B cell (primary cell): Measurements from ENCODE around the gene VCX2. TPM values are rescaled to one million over a fixed set of nuclear protein-coding genes. Genes with fewer than 3 reads are reported as not detected.
"Not testable (repeated sequence)": the region's sequence is repeated elsewhere in the genome, so short reads cannot be mapped to it uniquely, and the experiment has no call there.

Source experiments
- ATAC-seq: fragments of 200-7000 bp; cut with Tn5 transposase; one replicate; pipeline ENCODE4 v1.10.0; 2021; ENCODE audit warnings: low read depth, mild to moderate bottlenecking, moderate number of reproducible peaks, moderate library complexity
- CTCF ChIA-PET: fragments of 350-600 bp; sonication (Branson Sonifier 250); formaldehyde crosslinking; loops from one replicate; lab custom pipeline; 2021; ENCODE audit warnings: antibody characterized with exemption, inconsistent platforms; lab: Charles Lee
- POLR2A ChIA-PET: fragments of 350-600 bp; sonication (Branson Sonifier 250); formaldehyde crosslinking; loops from one replicate; lab custom pipeline; 2021; ENCODE audit warnings: antibody characterized with exemption; lab: Charles Lee
- DNase-seq: peaks from one replicate; pipeline ENCODE4 v3.0.0; 2013
- H2AFZ ChIP-seq: 2 replicates; pipeline ENCODE4 v1.6.1; 2012; ENCODE audit warnings: mild to moderate bottlenecking, low read depth, low read length; ENCODE audit not compliant: insufficient read depth, poor library complexity, severe bottlenecking
- H3K27ac ChIP-seq, 2 donors: 1 replicate in 1 of 2; 2 replicates in 1 of 2; pipeline ENCODE4 v1.5.1; 2012 to 2013; ENCODE audit warnings: low read length in 2 of 2, mild to moderate bottlenecking in 2 of 2, moderate library complexity in 1 of 2
- H3K27me3 ChIP-seq, 4 experiments: fragments of 200-600 bp in 1 of 4; sonication (generic) in 1 of 4; replicated peaks in 1 of 4; 1 replicate in 2 of 4; 2 replicates in 2 of 4; pipeline versions ENCODE4 v1.6.1 to v1.7.0; 2013 to 2016; ENCODE audit warnings: low read length in 3 of 4, mild to moderate bottlenecking in 2 of 4, mixed read lengths in 1 of 4, moderate library complexity in 1 of 4; ENCODE audit not compliant: insufficient read depth in 4 of 4, control insufficient read depth in 3 of 4; ENCODE audit errors: control extremely low read depth in 1 of 4
- H3K36me3 ChIP-seq, 2 experiments: replicated peaks in 1 of 2; 1 replicate in 1 of 2; 2 replicates in 1 of 2; pipeline versions ENCODE4 v1.6.1 to v1.7.1; 2013; ENCODE audit warnings: low read length in 1 of 2; ENCODE audit not compliant: insufficient read depth in 2 of 2, control insufficient read depth in 1 of 2; ENCODE audit errors: control extremely low read depth in 1 of 2, extremely low read depth in 1 of 2
- H3K4me1 ChIP-seq, 2 donors: fragments of 200-600 bp in 1 of 2; sonication (generic) in 1 of 2; 1 replicate in 1 of 2; 2 replicates in 1 of 2; pipeline versions ENCODE4 v1.5.1 to v1.6.1; 2013 to 2017; ENCODE audit warnings: low read length in 2 of 2; ENCODE audit not compliant: control insufficient read depth in 2 of 2, insufficient read depth in 2 of 2
- H3K4me2 ChIP-seq: replicated peaks from 2 replicates; pipeline ENCODE3; 2012; ENCODE audit warnings: mild to moderate bottlenecking, low read depth, low read length; ENCODE audit not compliant: poor library complexity, severe bottlenecking
- H3K4me3 ChIP-seq, 5 experiments: fragments of 200-600 bp in 1 of 5; sonication (generic) in 1 of 5; 1 replicate in 3 of 5; 2 replicates in 2 of 5; pipeline versions ENCODE4 v1.5.1 to v1.7.0; 2011 to 2016; ENCODE audit warnings: low read length in 4 of 5, mild to moderate bottlenecking in 4 of 5, low read depth in 2 of 5, control low read depth in 1 of 5, moderate library complexity in 1 of 5; ENCODE audit not compliant: insufficient read depth in 1 of 5; ENCODE audit errors: control extremely low read depth in 1 of 5, extremely low read depth in 1 of 5
- H3K79me2 ChIP-seq: fragments of 200-600 bp; sonication (generic); one replicate; pipeline ENCODE4 v1.6.0; 2016; ENCODE audit warnings: low read length; ENCODE audit not compliant: control insufficient read depth, insufficient read depth
- H3K9ac ChIP-seq: fragments of 200-600 bp; sonication (generic); 2 replicates; pipeline ENCODE4 v1.6.1; 2017; ENCODE audit warnings: mild to moderate bottlenecking, low read length, moderate library complexity
- H3K9me3 ChIP-seq, 3 donors: one replicate each; pipeline versions ENCODE4 v1.6.1 to v1.7.1; 2013; ENCODE audit warnings: low read length in 2 of 3; ENCODE audit not compliant: control insufficient read depth in 2 of 3, insufficient read depth in 1 of 3; ENCODE audit errors: control extremely low read depth in 1 of 3
- H4K20me1 ChIP-seq: 2 replicates; pipeline ENCODE4 v1.6.0; 2012; ENCODE audit warnings: mild to moderate bottlenecking, low read length; ENCODE audit not compliant: insufficient read depth, control insufficient read depth, poor library complexity, severe bottlenecking
- H3K27ac Mint-ChIP-seq: one replicate; pipeline ENCODE4 v1.8.0; 2021; ENCODE audit warnings: mixed read lengths
- H3K27me3 Mint-ChIP-seq: one replicate; pipeline ENCODE4 v1.8.0; 2021; ENCODE audit warnings: mixed read lengths
- H3K4me1 Mint-ChIP-seq: one replicate; pipeline ENCODE4 v1.8.0; 2021; ENCODE audit warnings: mixed read lengths
- H3K4me3 Mint-ChIP-seq: one replicate; pipeline ENCODE4 v1.8.0; 2021; ENCODE audit warnings: mixed read lengths
- H3K9me3 Mint-ChIP-seq: one replicate; pipeline ENCODE4 v1.8.0; 2022; ENCODE audit warnings: mixed read lengths; ENCODE audit not compliant: insufficient read depth
- EZH2 ChIP-seq: IDR thresholded peaks from 2 replicates; pipeline ENCODE4 v1.6.1; 2012; ENCODE audit warnings: borderline replicate concordance, low read depth, mild to moderate bottlenecking, moderate library complexity, low read length; ENCODE audit not compliant: insufficient read depth, poor library complexity, severe bottlenecking
- WGBS: methylation state at CpG from one replicate; pipeline ENCODE4 v1.1.5; 2013; ENCODE audit warnings: missing lambda C conversion rate; ENCODE audit not compliant: insufficient coverage; 5-methylcytosine and 5-hydroxymethylcytosine counted together
- intact Hi-C: fragments of 100-400 bp; cut with micrococcal nuclease; formaldehyde crosslinking; loops from one replicate; pipeline ENCODE4 v1.10.0; 2022
- polyA plus RNA-seq: library from polyadenylated mRNA; depleted of rRNA; stranded (reverse); fragments of >200 nt; gene quantifications from 2 replicates; pipeline ENCODE4 v1.2.3, GENCODE V29; 2012
- total RNA-seq, 2 donors: library from RNA; stranded (reverse); fragments of 120-200 nt in 1 of 2; gene quantifications; 1 replicate in 1 of 2; 2 replicates in 1 of 2; pipeline versions ENCODE4 v1.2.3 to v1.2.4, GENCODE V29; 2013 to 2022
- TF ChIP-seq, protein P1 (sequence below): fragments of 200-600 bp; IDR thresholded peaks from one replicate; pipeline ENCODE4 v1.8.0; 2022; ENCODE audit warnings: antibody characterized with exemption, mild to moderate bottlenecking

Gene VCX2
- total and polyA plus RNA-seq, 2 donors (not counting 1 experiment from before 2014, with no cell fraction given) = not detected

DNA sequence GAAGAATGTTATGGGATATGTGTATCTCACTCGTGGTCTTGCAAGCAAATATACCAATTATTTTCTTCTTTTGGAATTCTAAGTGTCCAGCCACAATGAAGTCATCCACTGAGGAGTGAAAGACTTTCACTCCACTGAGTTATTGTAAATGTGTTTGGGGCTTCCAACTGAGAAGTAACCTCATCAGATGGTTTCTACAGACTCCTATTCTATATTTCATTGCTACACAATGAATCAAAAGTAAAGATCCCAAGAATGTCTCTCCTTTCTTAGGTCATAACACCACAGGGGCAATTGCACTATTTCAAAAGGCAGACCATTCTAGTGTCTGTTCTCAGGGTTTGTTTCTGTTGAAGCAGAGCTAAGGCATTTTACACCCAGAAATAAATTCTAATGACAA is 12.3 kb upstream of the VCX2 start:
- Histone ChIP-seq H4K20me1 (no peaks in the 10 kb centered on the region), H2AFZ (no peak overlapping the region), H3K9me3 (no peaks in the 10 kb centered on the region), H3K36me3 (no peaks in the 10 kb centered on the region), H3K27ac (no peak overlapping the region), H3K4me1 (no peaks in the 10 kb centered on the region), H3K9ac (no peak overlapping the region), H3K79me2 (no peaks in the 10 kb centered on the region), H3K27me3 (no peaks in the 10 kb centered on the region), H3K4me2 (no peak overlapping the region), H3K4me3 (no peak overlapping the region)
- ATAC-seq (no peak), DNase-seq (no peak)
- Mint-ChIP-seq H3K27me3 (no peaks in the 10 kb centered on the region), H3K4me1 (no peaks in the 10 kb centered on the region), H3K9me3 (no peaks in the 10 kb centered on the region), H3K4me3 (no peak overlapping the region), H3K27ac (no peak overlapping the region)
- intact Hi-C loops = no loop called here
- TF ChIP-seq, protein P1, sequence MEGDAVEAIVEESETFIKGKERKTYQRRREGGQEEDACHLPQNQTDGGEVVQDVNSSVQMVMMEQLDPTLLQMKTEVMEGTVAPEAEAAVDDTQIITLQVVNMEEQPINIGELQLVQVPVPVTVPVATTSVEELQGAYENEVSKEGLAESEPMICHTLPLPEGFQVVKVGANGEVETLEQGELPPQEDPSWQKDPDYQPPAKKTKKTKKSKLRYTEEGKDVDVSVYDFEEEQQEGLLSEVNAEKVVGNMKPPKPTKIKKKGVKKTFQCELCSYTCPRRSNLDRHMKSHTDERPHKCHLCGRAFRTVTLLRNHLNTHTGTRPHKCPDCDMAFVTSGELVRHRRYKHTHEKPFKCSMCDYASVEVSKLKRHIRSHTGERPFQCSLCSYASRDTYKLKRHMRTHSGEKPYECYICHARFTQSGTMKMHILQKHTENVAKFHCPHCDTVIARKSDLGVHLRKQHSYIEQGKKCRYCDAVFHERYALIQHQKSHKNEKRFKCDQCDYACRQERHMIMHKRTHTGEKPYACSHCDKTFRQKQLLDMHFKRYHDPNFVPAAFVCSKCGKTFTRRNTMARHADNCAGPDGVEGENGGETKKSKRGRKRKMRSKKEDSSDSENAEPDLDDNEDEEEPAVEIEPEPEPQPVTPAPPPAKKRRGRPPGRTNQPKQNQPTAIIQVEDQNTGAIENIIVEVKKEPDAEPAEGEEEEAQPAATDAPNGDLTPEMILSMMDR = no peak
- TF ChIP-seq EZH2 = no peak
- ChIA-PET POLR2A (no interaction called here), CTCF (no interaction called here)
- no CpG with 5 or more reads among the region's 1 CpG for WGBS

DNA sequence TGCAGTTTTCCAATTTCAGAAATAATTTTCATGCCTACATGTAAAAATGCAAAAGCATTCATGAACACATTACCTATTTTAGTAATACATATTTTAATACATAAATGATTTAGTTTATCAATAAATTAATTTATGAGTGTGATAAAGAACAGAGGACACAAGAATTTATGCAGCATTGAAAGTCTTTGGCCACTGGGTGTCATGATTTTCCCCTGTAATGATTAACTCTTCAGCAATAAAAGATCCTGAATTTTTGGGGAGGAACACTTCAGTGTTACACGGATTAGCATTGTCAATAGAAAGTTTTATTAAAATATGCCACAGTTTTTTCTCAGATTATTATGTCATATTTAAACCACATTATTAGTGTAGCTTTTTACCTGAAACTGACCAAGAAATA is 8.6 kb upstream of the VCX2 start:
- Histone ChIP-seq H3K79me2 (no peaks in the 10 kb centered on the region), H2AFZ (no peak overlapping the region), H3K9ac (no peak overlapping the region), H3K4me1 (no peaks in the 10 kb centered on the region), H3K27ac (no peak overlapping the region), H3K36me3 (no peaks in the 10 kb centered on the region), H3K9me3 (no peaks in the 10 kb centered on the region), H3K27me3 (no peaks in the 10 kb centered on the region), H3K4me2 (no peak overlapping the region), H4K20me1 (no peaks in the 10 kb centered on the region), H3K4me3 (no peak overlapping the region)
- no peaks in the 10 kb centered on the region for H3K27me3 Mint-ChIP-seq
- WGBS = no CpG with 5 or more reads among the region's 1 CpG
- POLR2A ChIA-PET = no interaction called here
- no peaks in the 10 kb centered on the region for H3K9me3 Mint-ChIP-seq
- ATAC-seq (no peak), DNase-seq (no peak)
- CTCF ChIA-PET = no interaction called here
- TF ChIP-seq, protein P1 = no peak
- TF ChIP-seq EZH2 = no peak
- no peaks in the 10 kb centered on the region for H3K4me1 Mint-ChIP-seq
- H3K27ac Mint-ChIP-seq = no peak overlapping the region
- intact Hi-C loops = no loop called here
- H3K4me3 Mint-ChIP-seq = no peak overlapping the region

DNA sequence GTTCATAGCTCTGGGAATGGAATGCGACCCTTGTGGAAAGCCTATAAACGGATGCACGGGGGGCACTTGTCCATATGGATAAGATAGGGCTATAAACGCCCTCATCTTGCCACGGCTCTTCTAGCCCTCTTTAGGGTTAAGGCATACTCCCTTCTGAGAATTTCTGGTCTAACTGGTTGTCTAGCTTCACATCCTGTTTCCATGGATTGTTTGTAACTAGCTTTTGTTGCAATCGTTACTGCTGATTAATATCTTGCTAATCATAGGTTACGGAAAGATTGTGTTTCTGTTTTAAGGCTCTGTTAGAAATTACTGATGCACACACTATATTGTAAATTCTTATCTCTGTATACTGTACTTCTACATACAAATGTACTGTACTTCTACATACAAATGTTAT is 17.1 kb downstream of the VCX2 start:
- H3K4me2 ChIP-seq, CTCF ChIA-PET, H3K4me1 ChIP-seq, H3K4me3 Mint-ChIP-seq, H3K36me3 ChIP-seq, H3K27ac Mint-ChIP-seq, H3K4me1 Mint-ChIP-seq, H3K27me3 Mint-ChIP-seq, DNase-seq, H3K27me3 ChIP-seq, H3K27ac ChIP-seq, H3K4me3 ChIP-seq, H3K79me2 ChIP-seq, H3K9ac ChIP-seq, H2AFZ ChIP-seq, ATAC-seq, POLR2A ChIA-PET, H4K20me1 ChIP-seq, H3K9me3 Mint-ChIP-seq, H3K9me3 ChIP-seq, intact Hi-C loops: not testable (repeated sequence)
- WGBS = no CpG with 5 or more reads among the region's 7 CpGs
